Spleen (tissue), 11 donors: ENCODE results near the gene RPS23. TPM values are rescaled to one million over a fixed set of nuclear protein-coding genes. Genes with fewer than 3 reads are reported as not detected.

ENCODE experiments used
- DNase-seq: peaks from one replicate; pipeline ENCODE4 v3.0.0-alpha.2; 2020
- H3K27ac ChIP-seq, 8 donors: fragments of 200-600 bp; sonication (generic) in 7 of 8; 1 replicate in 4 of 8; 2 replicates in 4 of 8; pipeline versions ENCODE4 v1.5.0 to v1.8.0; 2016 to 2021; ENCODE audit warnings: inconsistent platforms in 4 of 8, mild to moderate bottlenecking in 4 of 8, moderate library complexity in 1 of 8
- H3K27me3 ChIP-seq, 7 donors: fragments of 200-600 bp; sonication (generic) in 6 of 7; replicated peaks in 1 of 7; 1 replicate in 4 of 7; 2 replicates in 3 of 7; pipeline versions ENCODE4 v1.5.0 to v1.8.0; 2016 to 2021; ENCODE audit warnings: inconsistent platforms in 3 of 7, mild to moderate bottlenecking in 1 of 7
- H3K36me3 ChIP-seq, 6 donors: fragments of 200-600 bp; sonication (generic) in 5 of 6; 1 replicate in 4 of 6; 2 replicates in 2 of 6; pipeline versions ENCODE4 v1.5.0 to v1.8.0; 2016 to 2021; ENCODE audit warnings: inconsistent platforms in 2 of 6
- H3K4me1 ChIP-seq, 6 donors: fragments of 200-600 bp; sonication (generic) in 5 of 6; 1 replicate in 3 of 6; 2 replicates in 3 of 6; pipeline versions ENCODE4 v1.5.0 to v1.8.0; 2016 to 2021; ENCODE audit warnings: inconsistent platforms in 3 of 6
- H3K4me3 ChIP-seq, 8 donors: fragments of 200-600 bp; sonication (generic) in 7 of 8; 1 replicate in 4 of 8; 2 replicates in 4 of 8; pipeline versions ENCODE4 v1.5.0 to v1.8.0; 2016 to 2021; ENCODE audit warnings: inconsistent platforms in 4 of 8, mild to moderate bottlenecking in 4 of 8, moderate library complexity in 2 of 8
- H3K9me3 ChIP-seq, 8 donors: fragments of 200-600 bp; sonication (generic) in 7 of 8; 1 replicate in 4 of 8; 2 replicates in 4 of 8; pipeline versions ENCODE4 v1.5.0 to v1.8.0; 2016 to 2021; ENCODE audit warnings: inconsistent platforms in 4 of 8
- CTCF ChIP-seq, 11 experiments: fragments of 200-600 bp in 7 of 11; fragments of 450-650 bp in 4 of 11; sonication (generic) in 4 of 11; IDR thresholded peaks in 8 of 11; conservative IDR thresholded peaks in 3 of 11; 1 replicate in 7 of 11; 2 replicates in 4 of 11; pipeline versions ENCODE4 v1.4.0 to v1.8.0; 2016 to 2021; ENCODE audit warnings: antibody characterized with exemption in 11 of 11, inconsistent platforms in 4 of 11, mild to moderate bottlenecking in 1 of 11
- POLR2A ChIP-seq, 3 donors: fragments of 450-650 bp; IDR thresholded peaks; one replicate each; pipeline ENCODE4 v1.5.1; 2017; ENCODE audit warnings: antibody characterized with exemption in 3 of 3, mild to moderate bottlenecking in 1 of 3
- POLR2AphosphoS5 ChIP-seq, 3 donors: sonication (generic); formaldehyde crosslinking; IDR thresholded peaks; one replicate each; pipeline ENCODE4 v1.5.1; 2017; ENCODE audit warnings: antibody characterized with exemption in 3 of 3
- WGBS, 5 donors: extraction: QIAGEN DNeasy Blood & Tissue Kit in 3 of 5; methylation state at CpG; one replicate each; pipeline versions ENCODE4 v1.1.5 to v1.1.7; 2013 to 2018; 5-methylcytosine and 5-hydroxymethylcytosine counted together
- intact Hi-C: fragments of 100-400 bp; cut with DNase I; formaldehyde crosslinking; loops from one replicate; pipeline ENCODE4 v1.15.0; 2023; ENCODE audit warnings: low total_unique reads
- polyA plus RNA-seq, 3 donors: library from polyadenylated mRNA; stranded (reverse); fragments of 200-250 nt; gene quantifications; one replicate each; pipeline ENCODE4 v1.2.1, GENCODE V29; 2013
- total RNA-seq, 7 donors: library from RNA; depleted of rRNA in 3 of 7; stranded (reverse); fragments of >200 nt in 3 of 7; fragmentation: NEBNext Ultra II Directional in 4 of 7; extraction: Animal tissue kit (Norgen Biotek cat#: 25700) in 4 of 7; gene quantifications; one replicate each; pipeline versions ENCODE4 v1.1.0 to v1.2.1, GENCODE V29; 2016 to 2021
- donor health status: healthy with polysubstance abuse.
- donor health status: DM: no; HTN: no; CAD: no; lungs with moderate emphysema.
- donor health status: DM: no; HTN: no; CAD: no.
- donor health status: Bipolar disorder and iron deficiency.
- donor health status: healthy.
- donor health status: DM: no; HTN: no; CAD: no.
- donor health status: DM: yes; HTN: yes; CAD: no.

Gene RPS23
- total and polyA plus RNA-seq, 10 donors = 1,734 to 8,847 (median 2,843) TPM

GRCh38 chr5:82308416-82308815, 30.3 kb upstream of the RPS23 start:
- DNase-seq = no peak
- H3K9me3 ChIP-seq = peaks cover 0 to 4% (median 0%) of the 10 kb centered on the region in 8 donors
- peaks cover 0 to 4% (median 0%) of the 10 kb centered on the region in 6 donors for H3K4me1 ChIP-seq
- intact Hi-C loops = no loop called here
- H3K36me3 ChIP-seq = peaks cover 0 to 9% (median 0%) of the 10 kb centered on the region in 6 donors
- H3K27me3 ChIP-seq = no peaks in the 10 kb centered on the region
- no peak overlapping the region for H3K4me3 ChIP-seq
- no peak overlapping the region for H3K27ac ChIP-seq
- 95 to 100% (median 100%) methylated on average over 1 of the region's 1 CpG for WGBS, 5 donors
- TF ChIP-seq POLR2AphosphoS5 (IDR thresholded peaks at IDR 0.05) = no peak

- 52 to 77% (median 71%) methylated on average over 3 of the region's 3 CpGs for WGBS, 5 donors
- intact Hi-C loops = no loop called here
- no peak overlapping the region for H3K4me3 ChIP-seq
- H3K27ac ChIP-seq = no peak overlapping the region
- peaks cover 0 to 9% (median 0%) of the 10 kb centered on the region in 6 donors for H3K36me3 ChIP-seq
- no peak for TF ChIP-seq CTCF (IDR thresholded peaks at IDR 0.05 in 8 of 11, conservative IDR thresholded peaks at IDR 0.05 in 3 of 11)
- TF ChIP-seq POLR2AphosphoS5 (IDR thresholded peaks at IDR 0.05) = no peak
- TF ChIP-seq POLR2A (IDR thresholded peaks at IDR 0.05) = no peak
- H3K9me3 ChIP-seq = peaks cover 0 to 4% (median 0%) of the 10 kb centered on the region in 8 donors
- H3K4me1 ChIP-seq = peaks cover 0 to 1% (median 0%) of the 10 kb centered on the region in 6 donors
- DNase-seq = no peak
- no peaks in the 10 kb centered on the region for H3K27me3 ChIP-seq
Measured at GRCh38 chr5:82307451-82307850, 29.3 kb upstream of the RPS23 start.

- intact Hi-C loops = no loop called here
- no peak for DNase-seq
Measured at GRCh38 chr5:82306151-82306550, 28.0 kb upstream of the RPS23 start.

GRCh38 chr5:82301190-82301589, 23.0 kb upstream of the RPS23 start:
- intact Hi-C loops = no loop called here
- no peak overlapping the region for H3K4me3 ChIP-seq
- no peak for DNase-seq
- H3K36me3 ChIP-seq = peaks cover 0 to 9% (median 0%) of the 10 kb centered on the region in 6 donors
- peaks cover 0 to 3% (median 0%) of the 10 kb centered on the region in 8 donors for H3K9me3 ChIP-seq
- TF ChIP-seq POLR2AphosphoS5 (IDR thresholded peaks at IDR 0.05) (no peak), CTCF (IDR thresholded peaks at IDR 0.05 in 8 of 11, conservative IDR thresholded peaks at IDR 0.05 in 3 of 11) (no peak), POLR2A (IDR thresholded peaks at IDR 0.05) (no peak)
- H3K4me1 ChIP-seq = no peaks in the 10 kb centered on the region
- 96 to 100% (median 96%) methylated on average over 3 of the region's 3 CpGs for WGBS, 5 donors
- no peak overlapping the region for H3K27ac ChIP-seq
- H3K27me3 ChIP-seq = no peaks in the 10 kb centered on the region

More at GRCh38 chr5:82306151-82306550, 28.0 kb upstream of the RPS23 start:
- H3K4me1 ChIP-seq = no peaks in the 10 kb centered on the region
- H3K9me3 ChIP-seq = peaks cover 0 to 4% (median 0%) of the 10 kb centered on the region in 8 donors
- H3K4me3 ChIP-seq = no peak overlapping the region
- TF ChIP-seq POLR2AphosphoS5 (IDR thresholded peaks at IDR 0.05) (no peak), CTCF (IDR thresholded peaks at IDR 0.05 in 8 of 11, conservative IDR thresholded peaks at IDR 0.05 in 3 of 11) (no peak), POLR2A (IDR thresholded peaks at IDR 0.05) (no peak)
- peaks cover 0 to 9% (median 0%) of the 10 kb centered on the region in 6 donors for H3K36me3 ChIP-seq
- H3K27me3 ChIP-seq = no peaks in the 10 kb centered on the region
- WGBS, 5 donors = 82 to 93% (median 90%) methylated on average over 2 of the region's 2 CpGs
- no peak overlapping the region for H3K27ac ChIP-seq

- Histone ChIP-seq H3K9me3 (peaks cover 0 to 3% (median 0%) of the 10 kb centered on the region in 8 donors), H3K4me3 (no peak overlapping the region), H3K36me3 (no peaks in the 10 kb centered on the region), H3K27me3 (no peaks in the 10 kb centered on the region), H3K4me1 (no peaks in the 10 kb centered on the region), H3K27ac (no peak overlapping the region)
- no peak for DNase-seq
- WGBS, 5 donors = 27 to 56% (median 47%) methylated on average over 2 of the region's 2 CpGs
- TF ChIP-seq POLR2A (IDR thresholded peaks at IDR 0.05) = no peak
- intact Hi-C loops = no loop called here
Measured at GRCh38 chr5:82298668-82299067, 20.5 kb upstream of the RPS23 start.
